ENCODE data around the gene BLOC1S5.

DNA sequence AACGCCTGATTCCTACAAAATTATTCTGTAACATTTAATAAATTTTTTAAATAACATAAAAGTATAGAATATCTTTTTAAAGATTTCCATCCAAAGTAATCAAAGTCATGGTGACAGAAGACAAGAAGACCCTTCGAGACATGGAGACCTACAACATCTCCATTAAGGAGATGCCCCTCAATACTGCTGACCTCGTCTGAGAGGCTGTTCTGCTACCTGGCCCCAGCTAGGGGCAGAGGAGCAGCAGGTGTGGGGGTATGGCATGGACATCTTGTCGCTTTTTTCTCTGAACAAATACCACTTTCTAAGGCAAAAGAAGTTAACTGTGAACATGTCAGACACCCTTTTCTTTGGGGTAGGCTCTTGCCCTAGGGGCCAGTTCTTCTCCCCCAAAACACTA, 44.1 kb downstream of the BLOC1S5 start:
- no peak for TF ChIP-seq POLR2A (IDR thresholded peaks at IDR 0.05; ENCODE audit: extremely low read depth, insufficient read length)
- TF ChIP-seq, protein P1, sequence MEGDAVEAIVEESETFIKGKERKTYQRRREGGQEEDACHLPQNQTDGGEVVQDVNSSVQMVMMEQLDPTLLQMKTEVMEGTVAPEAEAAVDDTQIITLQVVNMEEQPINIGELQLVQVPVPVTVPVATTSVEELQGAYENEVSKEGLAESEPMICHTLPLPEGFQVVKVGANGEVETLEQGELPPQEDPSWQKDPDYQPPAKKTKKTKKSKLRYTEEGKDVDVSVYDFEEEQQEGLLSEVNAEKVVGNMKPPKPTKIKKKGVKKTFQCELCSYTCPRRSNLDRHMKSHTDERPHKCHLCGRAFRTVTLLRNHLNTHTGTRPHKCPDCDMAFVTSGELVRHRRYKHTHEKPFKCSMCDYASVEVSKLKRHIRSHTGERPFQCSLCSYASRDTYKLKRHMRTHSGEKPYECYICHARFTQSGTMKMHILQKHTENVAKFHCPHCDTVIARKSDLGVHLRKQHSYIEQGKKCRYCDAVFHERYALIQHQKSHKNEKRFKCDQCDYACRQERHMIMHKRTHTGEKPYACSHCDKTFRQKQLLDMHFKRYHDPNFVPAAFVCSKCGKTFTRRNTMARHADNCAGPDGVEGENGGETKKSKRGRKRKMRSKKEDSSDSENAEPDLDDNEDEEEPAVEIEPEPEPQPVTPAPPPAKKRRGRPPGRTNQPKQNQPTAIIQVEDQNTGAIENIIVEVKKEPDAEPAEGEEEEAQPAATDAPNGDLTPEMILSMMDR (IDR thresholded peaks at IDR 0.05; ENCODE audit: low read depth, low read length) = no peak
- TF ChIP-seq, protein P2, sequence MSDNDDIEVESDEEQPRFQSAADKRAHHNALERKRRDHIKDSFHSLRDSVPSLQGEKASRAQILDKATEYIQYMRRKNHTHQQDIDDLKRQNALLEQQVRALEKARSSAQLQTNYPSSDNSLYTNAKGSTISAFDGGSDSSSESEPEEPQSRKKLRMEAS (IDR thresholded peaks at IDR 0.05; ENCODE audit: low read depth, low read length) = no peak
- TF ChIP-seq MYC (IDR thresholded peaks at IDR 0.05; ENCODE audit: low read depth, low read length) = no peak
